Testis (tissue), 3 donors: Measurements from ENCODE around the gene SBSN. TPM values are rescaled to one million over a fixed set of nuclear protein-coding genes. Genes with fewer than 3 reads are reported as not detected.

Experiments
- DNase-seq: peaks from one replicate; pipeline ENCODE4 v3.0.0-alpha.2; 2019
- H3K27ac ChIP-seq, 2 donors: fragments of 200-600 bp; sonication (generic); one replicate each; pipeline ENCODE4 v1.5.1; 2019
- H3K27me3 ChIP-seq: fragments of 200-600 bp; sonication (generic); one replicate; pipeline ENCODE4 v1.5.1; 2019
- H3K36me3 ChIP-seq: fragments of 200-600 bp; sonication (generic); one replicate; pipeline ENCODE4 v1.5.1; 2017; ENCODE audit warnings: low read depth; ENCODE audit errors: missing control alignments
- H3K4me1 ChIP-seq: fragments of 200-600 bp; sonication (generic); one replicate; pipeline ENCODE4 v1.5.1; 2019
- H3K4me3 ChIP-seq, 2 donors: fragments of 200-600 bp; sonication (generic); one replicate each; pipeline ENCODE4 v1.5.1; 2017 to 2019
- H3K9me3 ChIP-seq: fragments of 200-600 bp; sonication (generic); one replicate; pipeline ENCODE4 v1.5.1; 2017
- CTCF ChIP-seq, 3 experiments: fragments of 450-650 bp in 2 of 3; fragments of 200-600 bp in 1 of 3; sonication (generic) in 1 of 3; IDR thresholded peaks; one replicate each; pipeline ENCODE4 v1.5.1; 2016 to 2019; ENCODE audit warnings: antibody characterized with exemption in 3 of 3, mild to moderate bottlenecking in 2 of 3, moderate library complexity in 1 of 3
- POLR2A ChIP-seq: fragments of 450-650 bp; IDR thresholded peaks from one replicate; pipeline ENCODE4 v1.6.1; 2017; ENCODE audit warnings: antibody characterized with exemption, mild to moderate bottlenecking, moderate library complexity
- WGBS, 2 donors: methylation state at CpG; one replicate each; pipeline ENCODE4 v1.1.5; 2018; 5-methylcytosine and 5-hydroxymethylcytosine counted together
- intact Hi-C: fragments of 100-400 bp; cut with DNase I; formaldehyde crosslinking; loops from one replicate; pipeline ENCODE4 v1.15.1; 2023; ENCODE audit warnings: low total_unique reads
- polyA plus RNA-seq: library from polyadenylated mRNA; stranded (reverse); fragments of 350-450 nt; fragmentation: Illumina TruSeq; extraction: RNeasy Lipid Tissue Mini Kit (QIAGEN cat#74804); gene quantifications from one replicate; pipeline ENCODE4 v1.2.3, GENCODE V29; 2014; ENCODE audit warnings: low read depth, low replicate concordance; ENCODE audit not compliant: insufficient read depth
- total RNA-seq, 2 donors: library from RNA; depleted of rRNA; stranded (reverse); fragments of >200 nt; gene quantifications; one replicate each; pipeline ENCODE4 v1.2.3, GENCODE V29; 2016

The SBSN gene
- total and polyA plus RNA-seq, 3 donors from 2014 or later: 0.16 to 0.47 (median 0.19) TPM

- DNase-seq: no peak
- no peaks in the 10 kb centered on the region for H3K36me3 ChIP-seq
- H3K4me3 ChIP-seq: no peak overlapping the region
- intact Hi-C loops: no loop called here
- TF ChIP-seq POLR2A: no peak
- no peak for TF ChIP-seq CTCF (IDR thresholded peaks at IDR 0.05)
- no peaks in the 10 kb centered on the region for H3K4me1 ChIP-seq
- WGBS, 2 donors: 60 to 69% methylated on average over 7 of the region's 7 CpGs
- H3K27ac ChIP-seq: no peak overlapping the region
- no peaks in the 10 kb centered on the region for H3K9me3 ChIP-seq
- no peaks in the 10 kb centered on the region for H3K27me3 ChIP-seq
Observed at GRCh38 chr19:35519291-35519690, 8.8 kb downstream of the SBSN start.

- Histone ChIP-seq H3K27me3 (no peaks in the 10 kb centered on the region), H3K36me3 (no peaks in the 10 kb centered on the region), H3K27ac (no peak overlapping the region), H3K4me3 (no peak overlapping the region), H3K9me3 (no peaks in the 10 kb centered on the region), H3K4me1 (no peaks in the 10 kb centered on the region)
- TF ChIP-seq CTCF (IDR thresholded peaks at IDR 0.05) (no peak), POLR2A (no peak)
- DNase-seq: no peak
- intact Hi-C loops: no loop called here
- WGBS, 2 donors: 67 to 70% methylated on average over 6 of the region's 6 CpGs
Observed at GRCh38 chr19:35518313-35518712, 9.8 kb downstream of the SBSN start.

- Histone ChIP-seq H3K4me3 (no peak overlapping the region), H3K36me3 (no peaks in the 10 kb centered on the region), H3K27ac (no peak overlapping the region), H3K9me3 (no peaks in the 10 kb centered on the region), H3K27me3 (no peaks in the 10 kb centered on the region), H3K4me1 (no peaks in the 10 kb centered on the region)
- intact Hi-C loops: no loop called here
- DNase-seq: no peak
- 92% methylated on average over 2 of the region's 2 CpGs for WGBS, 2 donors
- no peak for TF ChIP-seq CTCF (IDR thresholded peaks at IDR 0.05)
- no peak for TF ChIP-seq POLR2A
Observed at GRCh38 chr19:35517342-35517741, 10.8 kb downstream of the SBSN start.

GRCh38 chr19:35516310-35516709 is 11.8 kb downstream of the SBSN start:
- TF ChIP-seq CTCF (IDR thresholded peaks at IDR 0.05): no peak
- TF ChIP-seq POLR2A: no peak
- no peak for DNase-seq
- no peak overlapping the region for H3K4me3 ChIP-seq
- H3K36me3 ChIP-seq: no peaks in the 10 kb centered on the region
- WGBS, 2 donors: 80 to 87% methylated on average over 3 of the region's 3 CpGs
- no peaks in the 10 kb centered on the region for H3K27me3 ChIP-seq
- H3K9me3 ChIP-seq: no peaks in the 10 kb centered on the region
- no peaks in the 10 kb centered on the region for H3K4me1 ChIP-seq
- intact Hi-C loops: no loop called here
- H3K27ac ChIP-seq: no peak overlapping the region

GRCh38 chr19:35514282-35514809 is 13.8 kb downstream of the SBSN start:
- WGBS, 2 donors: 48 to 51% methylated on average over 13 to 20 of the region's 20 CpGs

More at GRCh38 chr19:35514282-35514809, 13.8 kb downstream of the SBSN start:
- Histone ChIP-seq H3K27me3 (no peaks in the 10 kb centered on the region), H3K27ac (no peak overlapping the region), H3K36me3 (no peaks in the 10 kb centered on the region), H3K4me3 (no peak overlapping the region), H3K4me1 (peaks cover 4% of the 10 kb centered on the region), H3K9me3 (no peaks in the 10 kb centered on the region)
- TF ChIP-seq POLR2A (no peak), CTCF (IDR thresholded peaks at IDR 0.05) (no peak)
- intact Hi-C loops: no loop called here
- DNase-seq: no peak
